ENCODE results near the gene SAE1. TPM values are rescaled to one million over a fixed set of nuclear protein-coding genes. Genes with fewer than 3 reads are reported as not detected.

The SAE1 gene
- total RNA-seq, 1 experiment from 2014 or later: 140 TPM

GRCh38 chr19:47152632-47153031 is 22.0 kb downstream of the SAE1 start:
- ChIA-PET POLR2A (no interaction called here), CTCF (no interaction called here)
- in situ Hi-C loops (cut with HindIII; ENCODE audit: low pct_unique_long_range_greater_than_20kb, low sequenced_read_pairs) (no loop called here), intact Hi-C loops (cut with micrococcal nuclease; ENCODE audit: unreplicated experiment) (no loop called here)
- DNase-seq (ENCODE audit: low read depth, low spot score) (no peak), ATAC-seq (no peak)
- Histone ChIP-seq H3K36me3 (ENCODE audit: control insufficient read depth, insufficient read depth, low read length) (peaks cover 22% of the 10 kb centered on the region), H3K9me3 (ENCODE audit: control insufficient read depth, insufficient read depth, low read depth, low read length) (no peaks in the 10 kb centered on the region), H3K27ac (ENCODE audit: low read length) (no peak overlapping the region), H3K4me1 (ENCODE audit: control insufficient read depth, insufficient read depth, low read length) (peaks cover 3% of the 10 kb centered on the region), H3K27me3 (ENCODE audit: control insufficient read depth, insufficient read depth, low read length) (no peaks in the 10 kb centered on the region), H3K4me3 (ENCODE audit: low read depth in 2 of 2, low read length in 2 of 2) (no peak overlapping the region)
- TF ChIP-seq REST (IDR thresholded peaks at IDR 0.05; ENCODE audit: insufficient read depth in 1 of 2, low read depth in 2 of 2, low read length in 1 of 2) (no peak), TCF7L2 (IDR thresholded peaks at IDR 0.05; ENCODE audit: low read depth, low read length) (no peak), POLR2AphosphoS5 (IDR thresholded peaks at IDR 0.05; ENCODE audit: low read depth, low read length) (no peak), SIN3A (IDR thresholded peaks at IDR 0.05; ENCODE audit: borderline replicate concordance, insufficient read depth, low read depth, low read length) (no peak), CTCF (IDR thresholded peaks at IDR 0.05) (no peak)
- no TSS peak for BruUV-seq (replicated peaks)

GRCh38 chr19:47153266-47153665 is 22.6 kb downstream of the SAE1 start:
- no peak for DNase-seq (ENCODE audit: low read depth, low spot score)
- H3K4me3 ChIP-seq (ENCODE audit: low read depth in 2 of 2, low read length in 2 of 2): no peak overlapping the region
- H3K27me3 ChIP-seq (ENCODE audit: control insufficient read depth, insufficient read depth, low read length): no peaks in the 10 kb centered on the region
- in situ Hi-C loops (cut with HindIII; ENCODE audit: low pct_unique_long_range_greater_than_20kb, low sequenced_read_pairs): no loop called here
- peaks cover 20% of the 10 kb centered on the region for H3K36me3 ChIP-seq (ENCODE audit: control insufficient read depth, insufficient read depth, low read length)
- no peak for ATAC-seq
- H3K27ac ChIP-seq (ENCODE audit: low read length): no peak overlapping the region
- no TSS peak for BruUV-seq (replicated peaks)
- POLR2A ChIA-PET: no interaction called here
- H3K4me1 ChIP-seq (ENCODE audit: control insufficient read depth, insufficient read depth, low read length): peaks cover 9% of the 10 kb centered on the region
- TF ChIP-seq TCF7L2 (IDR thresholded peaks at IDR 0.05; ENCODE audit: low read depth, low read length) (no peak), POLR2AphosphoS5 (IDR thresholded peaks at IDR 0.05; ENCODE audit: low read depth, low read length) (no peak), SIN3A (IDR thresholded peaks at IDR 0.05; ENCODE audit: borderline replicate concordance, insufficient read depth, low read depth, low read length) (no peak), CTCF (IDR thresholded peaks at IDR 0.05) (no peak), REST (IDR thresholded peaks at IDR 0.05; ENCODE audit: insufficient read depth in 1 of 2, low read depth in 2 of 2, low read length in 1 of 2) (no peak)
- CTCF ChIA-PET: no interaction called here
- intact Hi-C loops (cut with micrococcal nuclease; ENCODE audit: unreplicated experiment): no loop called here
- no peaks in the 10 kb centered on the region for H3K9me3 ChIP-seq (ENCODE audit: control insufficient read depth, insufficient read depth, low read depth, low read length)

Measured in Panc1 (cell line).